Dermis microvascular lymphatic vessel endothelial cell (primary cell): Measurements from ENCODE around the gene METTL14. TPM values are rescaled to one million over a fixed set of nuclear protein-coding genes. Genes with fewer than 3 reads are reported as not detected.
"Not testable (repeated sequence)": the region's sequence is repeated elsewhere in the genome, so short reads cannot be mapped to it uniquely, and the experiment has no call there.

Experiments used
- DNase-seq, 2 donors: peaks; one replicate each; pipeline versions ENCODE4 v3.0.0 to v3.0.0-alpha.2; 2010; ENCODE audit warnings: low read depth in 2 of 2
- total RNA-seq: library from RNA; depleted of rRNA; stranded (reverse); fragments of >200 nt; gene quantifications from 2 replicates; pipeline ENCODE4 v1.2.1, GENCODE V29; 2014

Gene METTL14
- total RNA-seq: 11.2 and 12.5 TPM in 2 replicates

DNA sequence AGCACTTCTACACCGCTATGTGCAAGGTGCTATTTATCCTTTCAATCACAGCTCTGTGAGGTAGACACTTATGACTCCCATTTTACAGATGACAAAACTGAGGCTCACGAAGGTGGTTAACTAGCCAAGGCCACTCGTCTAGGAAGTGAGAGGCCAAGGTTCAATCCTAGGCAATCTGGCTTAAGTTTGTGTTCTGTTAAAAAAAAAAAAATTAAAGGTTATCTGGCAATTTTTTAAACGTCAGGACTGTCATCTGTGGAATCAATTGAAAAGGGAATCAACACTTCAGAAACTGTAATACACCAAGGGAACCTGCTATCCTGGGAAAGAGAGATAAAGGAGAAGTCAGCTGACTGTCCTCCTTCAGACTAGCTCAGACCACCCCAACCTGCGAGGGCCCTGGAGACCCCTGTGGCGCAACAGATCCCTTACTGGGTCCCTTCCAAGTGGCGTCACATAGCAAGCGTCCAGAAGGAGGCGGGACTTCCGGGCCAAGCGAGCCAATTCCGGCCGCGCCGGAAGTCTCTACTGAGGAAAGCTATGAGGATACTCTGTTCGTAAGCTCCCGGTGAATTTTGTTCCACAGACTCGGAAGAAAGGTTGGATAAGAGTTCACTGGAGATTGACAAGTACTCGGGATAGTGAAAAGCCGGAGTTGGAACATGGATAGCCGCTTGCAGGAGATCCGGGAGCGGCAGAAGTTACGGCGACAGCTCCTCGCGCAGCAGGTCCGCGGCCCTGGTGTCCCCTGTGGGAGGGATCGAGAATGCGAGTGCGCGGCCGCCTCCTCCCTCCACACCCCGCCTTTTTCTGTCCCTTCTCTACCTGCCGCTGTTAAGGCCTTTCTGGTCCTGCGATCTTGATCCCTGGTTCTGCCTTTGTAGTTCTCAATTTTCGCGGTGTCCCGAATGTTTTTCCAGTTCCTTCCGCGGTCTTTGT, at the start of gene METTL14:
Gene METTL14, plus strand, starts transcription at position 520 of the 939 bp plus-strand sequence. Its CDS starts 143 bp downstream, at position 663.
- DNase-seq: peak; percentile 84 to 90

DNA sequence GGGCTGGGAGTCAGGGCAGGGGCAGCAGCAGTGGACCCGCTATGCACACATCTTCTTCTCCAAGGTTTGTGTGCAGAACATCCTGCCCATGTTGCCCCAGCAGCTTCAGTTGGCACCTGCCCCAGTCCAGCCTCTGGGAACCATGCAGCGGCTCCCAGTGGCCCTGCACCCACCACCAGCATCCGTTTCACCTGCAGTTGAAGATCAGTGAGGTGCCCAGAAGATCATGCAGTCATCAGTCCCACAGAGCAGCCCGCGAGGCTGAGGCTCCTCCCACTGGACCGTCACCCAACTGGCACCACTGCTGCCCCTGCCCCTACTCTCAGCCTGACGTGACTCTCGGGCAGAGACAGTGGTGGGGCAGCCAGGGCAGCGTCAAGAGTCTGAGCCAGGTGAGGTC, 49.1 kb upstream of the METTL14 start:
- DNase-seq: not testable (repeated sequence)

DNA sequence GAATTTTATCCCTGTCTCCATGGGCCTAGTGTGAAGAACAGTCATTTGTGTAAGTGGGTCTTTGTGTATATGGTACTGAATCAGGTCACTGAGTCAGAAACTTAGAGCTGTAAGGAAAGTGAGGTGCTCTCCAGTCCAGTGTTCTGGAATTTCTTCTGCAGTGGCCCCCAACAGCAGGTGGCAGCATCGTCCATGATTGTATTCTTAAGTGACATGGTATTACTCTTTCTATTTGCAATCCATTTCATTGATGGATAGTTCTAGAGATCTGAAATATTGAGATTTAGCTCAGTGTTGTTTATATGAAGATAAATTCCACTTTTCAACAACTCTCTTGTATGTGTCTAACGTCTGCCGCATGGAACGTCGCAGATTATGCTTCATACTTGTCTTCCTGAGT, 20.5 kb upstream of the METTL14 start:
- peak in 1 of 2 donors; percentile 47 for DNase-seq

DNA sequence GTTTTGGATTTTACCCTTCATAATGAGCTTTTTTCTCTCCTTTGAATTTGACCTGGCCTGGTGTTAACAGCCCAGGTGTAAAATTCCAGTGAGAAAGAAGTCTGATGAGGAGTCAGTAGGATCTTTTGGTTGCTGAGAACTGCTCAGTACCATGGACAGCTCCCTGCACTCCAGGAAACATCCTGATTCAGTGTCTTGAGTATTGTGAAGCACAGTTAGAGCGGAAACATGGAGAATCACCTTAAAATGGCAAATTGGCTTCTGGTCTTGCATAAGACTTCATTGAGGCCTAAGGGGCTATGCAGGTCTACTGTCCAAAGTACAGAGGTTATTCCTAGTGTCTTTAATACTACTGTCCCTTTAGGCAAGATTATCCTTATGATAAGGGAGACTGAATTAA, 16.0 kb upstream of the METTL14 start:
- peak; percentile 29 to 77 for DNase-seq

DNA sequence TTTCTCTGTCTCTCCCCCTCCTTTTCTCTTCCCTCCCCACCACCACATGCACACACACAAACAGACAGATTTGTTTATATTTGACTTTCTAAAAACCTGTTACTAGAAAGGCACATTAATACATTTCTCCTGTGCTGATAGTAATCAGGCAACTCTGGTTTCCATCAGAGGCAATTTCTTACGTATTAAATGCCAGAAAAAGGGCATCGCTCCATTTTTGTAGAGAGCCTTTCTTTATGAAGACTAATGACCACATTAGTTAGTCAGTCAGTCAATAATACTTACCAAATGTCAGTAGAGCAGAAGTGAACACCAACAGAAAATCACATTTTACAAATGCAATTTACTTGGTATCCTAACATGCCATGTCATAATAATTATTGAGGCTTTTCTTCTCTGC, 14.2 kb upstream of the METTL14 start:
- not testable (repeated sequence) for DNase-seq

DNA sequence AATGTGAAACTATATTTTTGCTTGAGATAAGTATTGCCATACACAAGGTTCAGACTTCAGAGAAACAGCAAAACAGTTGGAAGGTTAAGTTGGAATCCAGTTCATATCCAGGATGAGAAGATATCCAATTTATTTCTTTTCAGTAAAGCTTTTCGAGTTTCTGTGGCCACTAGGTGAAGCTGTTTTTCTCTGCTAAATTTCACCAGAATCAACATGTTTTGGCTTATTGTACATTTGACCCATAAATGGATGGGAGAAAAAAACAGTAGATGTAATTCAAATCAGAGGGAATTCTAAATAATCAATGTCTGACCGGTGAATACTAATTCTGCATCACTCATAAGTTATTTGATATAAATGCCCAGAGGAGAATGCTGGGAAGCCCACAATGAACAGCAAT, 9.1 kb upstream of the METTL14 start:
- DNase-seq: no peak

DNA sequence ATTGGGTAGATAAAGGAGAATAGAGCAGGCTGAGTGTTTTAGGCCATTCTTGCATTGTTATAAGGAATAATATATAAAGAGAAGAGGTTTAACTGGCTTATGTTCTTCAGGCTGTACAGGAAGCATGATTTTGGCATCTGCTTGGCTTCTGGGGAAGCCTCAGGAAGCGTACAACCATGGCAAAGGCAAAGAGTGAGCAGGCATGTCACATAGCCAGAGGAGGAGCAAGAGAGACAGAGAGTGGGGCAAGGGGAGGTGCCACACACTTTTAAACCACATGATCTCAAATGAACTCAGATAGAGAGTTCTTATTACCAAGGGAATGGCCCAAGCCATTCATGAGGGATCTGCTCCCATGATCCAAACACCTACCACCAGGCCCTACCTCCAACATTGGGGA, 4.4 kb upstream of the METTL14 start:
- DNase-seq: no peak

DNA sequence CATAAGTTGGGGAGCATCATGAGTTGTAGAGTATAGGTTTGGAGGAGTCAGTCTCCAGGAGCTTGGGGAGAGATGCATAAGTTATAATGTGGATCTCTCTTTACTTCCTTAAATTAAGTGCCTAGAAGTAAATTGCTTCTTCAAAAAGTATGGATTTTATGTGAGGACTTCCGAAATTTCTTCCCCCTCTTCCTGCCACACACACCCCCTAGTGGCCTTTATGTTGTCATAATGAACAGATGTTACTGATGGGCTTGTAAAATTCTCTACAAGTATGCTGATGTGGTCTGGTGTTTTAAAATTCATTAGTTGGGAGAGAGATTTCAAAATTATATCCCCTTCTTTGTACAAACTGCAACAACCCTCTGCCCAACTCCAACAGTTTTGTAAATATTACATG, 2.3 kb upstream of the METTL14 start:
- peak in 1 of 2 donors; percentile 9 for DNase-seq

DNA sequence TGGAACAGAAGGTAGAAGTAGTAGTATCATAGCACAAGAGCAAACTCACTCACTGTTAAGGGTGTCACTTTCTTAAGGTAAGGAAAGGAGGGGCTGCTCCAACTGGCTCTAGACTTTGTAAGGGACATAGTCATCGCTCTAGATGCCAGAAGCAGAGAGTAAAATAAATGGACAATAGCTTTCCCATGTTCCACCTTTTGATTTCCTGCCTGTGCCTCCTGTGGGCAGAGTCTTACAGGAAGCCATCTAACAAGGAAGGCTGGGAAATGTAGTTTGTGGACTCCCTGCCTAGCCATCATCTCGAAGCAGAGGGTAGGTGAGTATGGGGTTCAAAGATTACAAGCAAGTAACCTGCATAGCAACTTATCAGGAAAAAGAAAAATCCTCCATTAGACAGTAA, 1.7 kb upstream of the METTL14 start:
- no peak for DNase-seq

DNA sequence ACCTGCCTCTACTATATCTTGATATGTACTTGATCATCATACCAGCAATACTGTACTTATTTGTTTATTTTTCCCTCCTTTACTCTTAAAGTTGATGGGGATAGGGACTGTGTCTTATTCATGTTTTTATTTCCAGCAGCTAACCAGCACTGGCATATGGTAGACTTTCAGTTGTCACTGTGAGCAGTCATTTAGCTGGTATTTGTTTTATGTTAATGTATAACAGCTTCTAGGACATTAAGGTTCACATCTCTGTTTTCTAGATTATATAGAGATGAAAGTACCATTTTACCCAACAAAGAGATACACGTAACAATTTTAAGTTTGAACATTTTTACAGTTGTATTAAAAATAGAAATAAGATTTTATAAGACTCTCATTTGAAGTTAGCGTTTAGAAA, 17.9 kb downstream of the METTL14 start:
- no peak for DNase-seq

DNA sequence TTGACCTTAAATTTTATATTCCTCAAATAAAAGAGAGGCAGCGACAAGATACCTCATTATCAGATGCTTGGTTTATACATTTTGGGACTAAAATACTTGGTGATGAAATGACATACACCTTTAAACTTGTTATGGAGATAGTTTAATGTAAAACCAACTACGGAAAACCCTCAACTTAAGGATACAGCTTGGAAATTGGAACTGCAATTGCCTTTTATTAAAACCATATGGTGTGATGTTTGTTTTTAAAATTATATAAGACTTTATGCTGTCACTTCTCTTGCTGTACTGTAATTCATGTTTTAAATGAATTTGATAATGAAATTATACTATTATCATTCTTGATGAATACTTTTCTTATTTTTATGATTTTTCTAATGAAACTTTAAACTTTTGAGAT, 25.9 kb downstream of the METTL14 start:
- no peak for DNase-seq

DNA sequence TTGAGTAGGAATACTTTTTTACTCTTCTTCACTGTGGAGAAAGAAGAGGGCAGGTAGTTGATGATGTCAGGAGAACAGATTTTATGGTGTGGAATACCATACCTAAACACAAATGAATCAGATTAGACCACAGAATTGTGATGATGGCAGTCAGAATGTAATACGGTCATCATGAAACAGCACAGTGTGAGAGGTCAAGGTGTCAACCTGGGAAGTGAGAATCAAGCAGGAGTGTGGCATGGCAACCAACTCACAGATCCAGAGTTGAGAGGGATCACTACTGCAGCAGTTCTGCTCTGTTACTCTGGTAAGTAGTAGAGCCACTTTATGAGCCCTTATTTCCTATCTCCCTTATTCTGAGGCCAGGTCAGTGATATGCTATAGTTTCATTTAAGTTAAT, 27.7 kb downstream of the METTL14 start:
- DNase-seq: no peak

DNA sequence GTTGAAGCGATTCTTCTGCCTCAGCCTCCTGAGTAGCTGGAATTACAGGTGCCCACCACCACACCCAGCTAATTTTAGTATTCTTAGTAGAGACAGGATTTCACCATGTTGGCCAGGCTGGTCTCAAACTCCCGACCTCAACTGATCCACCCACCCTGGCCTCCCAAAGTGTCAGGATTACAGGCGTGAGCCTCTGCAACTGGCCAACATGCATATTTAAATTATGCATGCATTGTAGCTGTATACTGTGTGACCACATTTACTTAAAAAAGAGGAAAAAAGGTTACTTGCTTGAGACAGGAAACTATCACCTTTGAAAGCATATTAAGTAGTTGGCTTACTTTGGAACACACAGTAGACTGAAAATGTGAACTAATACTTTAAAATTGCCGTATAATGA, 29.5 kb downstream of the METTL14 start:
- no peak for DNase-seq

DNA sequence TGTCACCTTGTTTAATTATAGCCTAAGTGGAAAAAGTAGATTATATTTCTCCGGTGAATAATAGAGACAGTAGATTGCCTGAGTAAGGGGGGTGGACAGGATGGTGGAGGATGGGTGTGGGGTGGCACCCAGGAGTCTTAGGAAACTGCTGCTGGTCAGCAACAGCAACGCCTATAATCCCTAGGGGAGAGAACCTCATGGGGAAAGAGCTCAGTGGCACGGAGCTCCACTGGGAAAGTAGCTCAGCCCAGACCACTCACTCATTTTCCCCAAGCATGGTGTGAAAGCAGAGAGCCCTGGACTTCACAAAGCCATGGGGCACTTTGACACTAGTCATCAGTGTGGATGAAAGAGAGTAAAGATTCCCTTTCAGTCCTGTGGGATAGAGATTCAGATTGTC, 31.1 kb downstream of the METTL14 start:
- DNase-seq: no peak

DNA sequence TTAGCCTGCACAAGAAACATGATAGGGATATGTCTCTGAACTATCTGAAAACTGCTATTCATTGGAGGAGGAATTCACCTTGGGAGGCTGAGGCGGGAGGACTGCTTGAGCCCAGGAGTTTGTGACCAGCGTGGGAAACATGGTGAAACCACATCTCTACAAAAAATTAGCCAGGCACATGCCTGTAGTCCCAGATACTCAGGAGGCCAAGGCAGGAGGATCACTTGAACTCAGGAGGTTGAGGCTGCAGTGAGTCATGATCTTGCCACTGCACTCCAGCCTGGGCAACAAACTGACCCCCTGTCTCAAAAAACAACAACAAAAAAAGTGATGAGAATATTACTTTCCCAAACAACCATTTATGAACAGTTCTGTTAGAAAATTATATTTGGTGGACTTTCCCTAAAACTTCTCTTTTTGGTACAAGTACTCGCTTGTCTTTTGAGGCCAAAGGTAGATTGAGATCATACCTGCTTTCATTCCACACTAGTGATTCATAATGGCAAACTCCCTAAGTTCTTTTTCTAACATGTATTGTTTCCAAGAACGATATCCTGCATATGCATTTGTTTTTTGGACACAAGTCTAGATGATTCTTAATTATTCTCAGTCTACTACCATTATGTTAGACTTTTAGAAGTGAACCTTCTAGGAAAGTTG, 33.4 kb downstream of the METTL14 start:
- DNase-seq: no peak

DNA sequence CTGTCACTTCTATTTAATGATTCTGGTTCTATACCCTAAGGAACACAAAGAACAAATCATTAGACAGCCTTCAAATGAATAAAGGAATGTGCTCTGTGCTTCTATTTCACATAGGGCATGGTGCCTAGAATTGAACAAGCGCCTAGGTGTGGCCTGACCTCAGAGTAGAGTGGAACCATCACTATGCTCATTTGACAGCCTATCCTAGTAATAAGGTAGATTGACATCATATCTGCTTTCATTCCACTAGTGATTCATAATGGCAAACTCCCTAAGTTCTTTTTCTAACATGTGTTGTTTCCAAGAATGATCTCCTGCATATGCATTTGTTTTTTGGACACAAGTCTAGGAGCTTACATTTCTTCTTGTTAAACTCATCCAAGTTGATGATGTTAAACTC, 36.6 kb downstream of the METTL14 start:
- DNase-seq: no peak

DNA sequence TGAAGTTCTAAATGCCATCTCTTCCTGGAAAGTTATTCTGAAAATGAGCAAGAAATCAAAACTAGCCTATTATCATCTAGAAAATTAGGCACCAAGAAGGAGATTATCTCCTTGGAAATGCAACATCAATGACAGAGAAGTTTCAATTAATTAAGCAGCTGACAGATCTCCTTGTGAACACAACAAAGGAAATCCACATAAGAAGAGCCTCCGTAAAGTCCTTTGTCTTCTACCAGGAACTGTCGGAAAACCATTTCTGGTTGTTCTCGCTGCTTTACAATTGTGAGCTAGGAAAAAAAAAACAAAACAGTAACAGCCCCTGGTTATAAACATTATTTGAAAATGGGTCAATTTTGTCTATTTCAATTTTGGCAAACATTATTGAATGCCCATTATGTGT, 38.2 kb downstream of the METTL14 start:
- no peak for DNase-seq

DNA sequence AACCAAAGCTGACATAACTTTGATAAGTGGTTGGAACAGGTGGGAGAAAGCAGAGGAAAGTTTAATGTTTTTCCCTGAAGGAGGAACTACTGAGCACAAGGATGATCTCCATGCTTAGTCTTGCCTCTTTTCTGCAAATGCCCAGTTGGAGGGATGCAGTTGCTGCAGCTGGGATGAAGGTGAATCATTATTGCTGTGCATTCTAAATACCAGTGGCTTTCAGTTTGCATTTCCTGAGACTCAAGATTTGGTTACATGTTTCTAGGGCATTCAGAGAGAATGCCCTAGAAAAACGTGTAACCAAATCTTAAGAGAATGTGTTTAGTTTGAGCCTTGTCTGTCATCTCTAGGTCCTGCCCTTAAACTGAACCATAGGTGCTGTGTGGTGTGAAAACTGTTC, 42.2 kb downstream of the METTL14 start:
- DNase-seq: no peak

DNA sequence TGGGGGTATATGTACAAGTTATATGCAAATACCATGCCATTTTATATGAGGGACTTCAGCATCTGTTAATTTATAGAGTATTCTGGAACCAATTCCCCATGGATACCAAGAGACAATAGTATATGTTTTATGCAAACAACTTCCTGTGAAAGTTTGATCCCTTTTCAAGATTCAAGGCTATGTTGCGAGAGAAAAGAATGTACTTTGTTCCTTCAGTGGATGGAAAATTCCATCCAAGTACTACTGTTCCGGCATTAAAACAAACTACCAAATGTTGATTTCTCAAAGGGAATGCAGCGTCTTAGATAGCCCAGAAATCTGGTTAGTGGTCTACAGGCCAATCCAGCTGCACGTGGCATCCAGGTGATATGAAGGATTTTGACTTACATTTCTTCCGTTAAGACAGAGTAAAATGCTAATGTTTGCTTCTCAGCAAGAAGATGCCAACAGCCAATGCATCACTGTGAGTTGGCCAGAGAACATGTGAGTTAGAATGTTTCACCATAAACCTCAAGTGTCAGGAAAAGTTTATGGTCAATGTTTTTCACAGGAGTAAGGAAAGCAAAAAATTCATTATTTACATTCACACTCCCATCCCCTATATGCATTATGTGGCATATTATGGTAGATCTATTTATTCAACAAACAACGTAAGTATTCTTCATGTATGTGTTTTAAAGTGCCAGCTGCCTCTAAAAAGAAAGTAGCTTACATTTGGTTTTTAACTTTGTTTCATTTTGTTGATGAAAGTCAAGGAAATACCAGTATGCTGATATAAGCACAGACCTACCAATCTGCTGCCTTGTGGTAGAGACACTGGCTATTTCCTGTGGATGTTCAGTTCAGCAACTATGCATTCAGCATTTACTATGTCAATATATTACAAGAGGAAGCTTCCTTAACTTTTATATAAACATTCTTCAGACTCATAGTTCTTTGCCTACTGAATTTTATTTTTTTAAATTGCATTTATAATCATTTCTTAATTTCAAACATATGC, 44.4 kb downstream of the METTL14 start:
- peak in 1 of 2 donors; percentile 56 for DNase-seq

DNA sequence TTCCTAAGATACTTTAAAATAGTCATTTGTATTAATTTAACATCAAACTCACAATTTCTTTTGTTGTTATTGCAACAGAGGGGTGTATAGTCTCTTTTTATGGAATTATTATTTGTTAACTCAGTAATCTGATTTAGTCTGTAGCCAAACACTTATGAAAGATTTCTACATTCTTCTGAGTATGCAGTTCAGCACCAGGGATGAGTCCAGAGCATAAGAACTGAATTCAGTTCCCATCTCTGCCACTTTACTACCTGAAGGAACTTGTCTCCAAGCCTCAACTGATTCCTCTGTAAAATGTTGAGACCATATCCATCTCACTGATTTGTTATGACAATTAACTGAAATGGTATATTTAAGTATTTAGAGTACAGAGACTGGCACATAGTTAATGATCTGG, 45.5 kb downstream of the METTL14 start:
- no peak for DNase-seq

DNA sequence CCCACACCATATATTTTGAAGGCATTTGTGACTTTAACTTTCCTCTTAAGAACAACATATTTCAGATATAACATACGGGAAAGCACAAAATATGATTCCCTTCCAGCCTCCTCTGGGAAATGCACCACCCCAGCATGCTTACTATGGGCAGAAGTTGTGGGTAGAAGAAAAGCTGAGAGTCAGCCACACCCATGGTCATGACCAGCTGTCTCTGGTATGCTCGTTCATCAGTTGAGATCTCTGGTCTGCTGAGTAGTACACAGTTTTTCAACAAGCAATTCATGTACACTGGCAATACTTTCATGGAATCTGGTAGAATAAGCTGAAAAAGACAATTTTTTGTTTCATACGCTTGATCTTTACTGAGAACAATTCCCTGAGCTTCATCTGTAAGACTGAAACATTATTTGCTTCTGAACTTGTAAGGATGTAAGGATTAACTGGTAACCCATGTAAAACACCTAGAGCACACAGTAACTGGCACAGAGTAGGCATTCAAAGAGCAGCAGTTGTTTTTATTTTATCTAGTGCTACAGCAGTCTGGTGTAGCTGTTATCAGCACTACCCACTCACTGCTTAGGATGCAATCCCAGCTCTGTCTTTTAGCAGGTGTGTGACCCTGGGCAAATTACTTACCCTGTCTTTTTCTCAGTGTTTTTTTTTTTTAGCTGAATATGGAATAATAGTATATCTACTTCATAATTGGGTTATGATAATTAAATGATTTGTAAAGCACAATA, 47.6 kb downstream of the METTL14 start:
- DNase-seq: no peak
